Adipocyte (in vitro differentiated cells): ENCODE data around the gene CACNG3.

Source experiments
- DNase-seq: peaks from one replicate; pipeline ENCODE4 v3.0.0-alpha.2; 2015; ENCODE audit warnings: low read depth
- H3K27me3 ChIP-seq: replicated peaks from 2 replicates; pipeline ENCODE4 v1.7.0; 2013; ENCODE audit warnings: mild to moderate bottlenecking, low read length, moderate library complexity; ENCODE audit not compliant: control insufficient read depth, insufficient read depth
- H3K36me3 ChIP-seq: 2 replicates; pipeline ENCODE4 v1.7.0; 2013; ENCODE audit warnings: low read length, mild to moderate bottlenecking, moderate library complexity; ENCODE audit not compliant: control insufficient read depth, insufficient read depth, severe bottlenecking
- H3K4me1 ChIP-seq: 2 replicates; pipeline ENCODE4 v1.7.0; 2013; ENCODE audit warnings: mild to moderate bottlenecking, low read length, moderate library complexity; ENCODE audit not compliant: control insufficient read depth, insufficient read depth
- H3K4me3 ChIP-seq: 2 replicates; pipeline ENCODE4 v1.7.0; 2013; ENCODE audit warnings: mild to moderate bottlenecking, low read length, moderate library complexity
- H3K9ac ChIP-seq: 2 replicates; pipeline ENCODE4 v1.7.0; 2013; ENCODE audit warnings: mild to moderate bottlenecking, low read length, moderate library complexity
- H3K9me3 ChIP-seq: 2 replicates; pipeline ENCODE4 v1.7.0; 2013; ENCODE audit warnings: mild to moderate bottlenecking, low read length, moderate library complexity; ENCODE audit not compliant: control insufficient read depth

Gene CACNG3

GRCh38 chr16:24302636-24303035, 46.5 kb downstream of the CACNG3 start:
- Histone ChIP-seq H3K9ac (no peak overlapping the region), H3K9me3 (peaks cover 4% of the 10 kb centered on the region), H3K4me3 (no peak overlapping the region), H3K36me3 (no peaks in the 10 kb centered on the region), H3K27me3 (no peaks in the 10 kb centered on the region), H3K4me1 (no peaks in the 10 kb centered on the region)
- DNase-seq = no peak

GRCh38 chr16:24308200-24308599, 52.1 kb downstream of the CACNG3 start:
- DNase-seq = no peak
- no peaks in the 10 kb centered on the region for H3K27me3 ChIP-seq
- H3K4me3 ChIP-seq = no peak overlapping the region
- no peak overlapping the region for H3K9ac ChIP-seq
- H3K4me1 ChIP-seq = no peaks in the 10 kb centered on the region
- H3K9me3 ChIP-seq = no peaks in the 10 kb centered on the region
- H3K36me3 ChIP-seq = no peaks in the 10 kb centered on the region

- Histone ChIP-seq H3K36me3 (no peaks in the 10 kb centered on the region), H3K27me3 (no peaks in the 10 kb centered on the region), H3K4me1 (no peaks in the 10 kb centered on the region), H3K9ac (no peak overlapping the region), H3K4me3 (no peak overlapping the region), H3K9me3 (no peaks in the 10 kb centered on the region)
- no peak for DNase-seq
These were observed 53.4 kb downstream of the CACNG3 start for GRCh38 chr16:24309258-24310142.

- H3K4me3 ChIP-seq = no peak overlapping the region
- no peaks in the 10 kb centered on the region for H3K36me3 ChIP-seq
- H3K4me1 ChIP-seq = no peaks in the 10 kb centered on the region
- no peak for DNase-seq
- H3K27me3 ChIP-seq = peaks cover 13% of the 10 kb centered on the region
- H3K9ac ChIP-seq = no peak overlapping the region
- no peaks in the 10 kb centered on the region for H3K9me3 ChIP-seq
These were observed 59.2 kb downstream of the CACNG3 start for GRCh38 chr16:24315343-24315742.

- no peak overlapping the region for H3K4me3 ChIP-seq
- H3K9ac ChIP-seq = no peak overlapping the region
These were observed 62.5 kb downstream of the CACNG3 start for GRCh38 chr16:24318680-24319079.

GRCh38 chr16:24319126-24319814, 63.1 kb downstream of the CACNG3 start:
- Histone ChIP-seq H3K27me3 (peaks cover 21% of the 10 kb centered on the region), H3K4me3 (no peak overlapping the region), H3K36me3 (no peaks in the 10 kb centered on the region), H3K4me1 (no peaks in the 10 kb centered on the region), H3K9me3 (no peaks in the 10 kb centered on the region), H3K9ac (no peak overlapping the region)
- no peak for DNase-seq

More at GRCh38 chr16:24318680-24319079, 62.5 kb downstream of the CACNG3 start:
- Histone ChIP-seq H3K9me3 (no peaks in the 10 kb centered on the region), H3K36me3 (no peaks in the 10 kb centered on the region), H3K27me3 (peaks cover 21% of the 10 kb centered on the region), H3K4me1 (no peaks in the 10 kb centered on the region)
- DNase-seq = no peak

GRCh38 chr16:24322106-24322505, 66.0 kb downstream of the CACNG3 start:
- H3K4me1 ChIP-seq = no peaks in the 10 kb centered on the region
- H3K9me3 ChIP-seq = no peaks in the 10 kb centered on the region
- peaks cover 16% of the 10 kb centered on the region for H3K27me3 ChIP-seq
- no peak overlapping the region for H3K4me3 ChIP-seq
- no peak overlapping the region for H3K9ac ChIP-seq
- H3K36me3 ChIP-seq = no peaks in the 10 kb centered on the region
- DNase-seq = no peak

- DNase-seq = no peak
- Histone ChIP-seq H3K36me3 (no peaks in the 10 kb centered on the region), H3K4me1 (no peaks in the 10 kb centered on the region), H3K27me3 (peaks cover 16% of the 10 kb centered on the region), H3K9me3 (no peaks in the 10 kb centered on the region), H3K9ac (no peak overlapping the region), H3K4me3 (no peak overlapping the region)
These were observed 68.3 kb downstream of the CACNG3 start for GRCh38 chr16:24324421-24324820.

GRCh38 chr16:24328835-24329452, 72.8 kb downstream of the CACNG3 start:
- DNase-seq = no peak
- H3K4me3 ChIP-seq = no peak overlapping the region

GRCh38 chr16:24332178-24332577, 76.0 kb downstream of the CACNG3 start:
- no peak overlapping the region for H3K9ac ChIP-seq
- H3K9me3 ChIP-seq = no peaks in the 10 kb centered on the region
- no peaks in the 10 kb centered on the region for H3K4me1 ChIP-seq
- DNase-seq = no peak
- H3K36me3 ChIP-seq = no peaks in the 10 kb centered on the region
- no peaks in the 10 kb centered on the region for H3K27me3 ChIP-seq
- H3K4me3 ChIP-seq = no peak overlapping the region

More at GRCh38 chr16:24328835-24329452, 72.8 kb downstream of the CACNG3 start:
- Histone ChIP-seq H3K9ac (no peak overlapping the region), H3K4me1 (no peaks in the 10 kb centered on the region), H3K36me3 (no peaks in the 10 kb centered on the region), H3K9me3 (no peaks in the 10 kb centered on the region), H3K27me3 (peaks cover 8% of the 10 kb centered on the region)

GRCh38 chr16:24332582-24333090, 76.5 kb downstream of the CACNG3 start:
- Histone ChIP-seq H3K9ac (no peak overlapping the region), H3K9me3 (no peaks in the 10 kb centered on the region), H3K36me3 (no peaks in the 10 kb centered on the region), H3K4me3 (no peak overlapping the region), H3K27me3 (no peaks in the 10 kb centered on the region), H3K4me1 (no peaks in the 10 kb centered on the region)
- DNase-seq = no peak
